OCI-LY7 (cell line): Measurements from ENCODE around the gene SPSB2. TPM values are rescaled to one million over a fixed set of nuclear protein-coding genes. Genes with fewer than 3 reads are reported as not detected.

Source experiments
- BruUV-seq: library from RNA; stranded (reverse); fragments of 400-500 nt; replicated peaks from 2 replicates; lab custom pipeline; 2021; lab: Mats Ljungman, UMichigan
- CTCF ChIA-PET: fragments of 300-600 bp; sonication (Branson Sonifier 250); formaldehyde crosslinking; loops from one replicate; lab custom pipeline; 2022; ENCODE audit warnings: antibody characterized with exemption; ENCODE audit not compliant: unreplicated experiment; lab: Charles Lee
- POLR2A ChIA-PET: fragments of 300-600 bp; sonication (Branson Sonifier 250); formaldehyde crosslinking; loops from one replicate; lab custom pipeline; 2022; ENCODE audit warnings: antibody characterized with exemption; lab: Charles Lee
- DNase-seq: peaks from one replicate; pipeline ENCODE4 v3.0.0-alpha.2; 2015; ENCODE audit warnings: low spot score
- H2AFZ ChIP-seq: fragments of 200-600 bp; sonication (generic), shearing (Covaris generic); 2 replicates; pipeline ENCODE4 v1.6.1; 2014; ENCODE audit warnings: mild to moderate bottlenecking, antibody characterized with exemption, low read length, moderate library complexity
- H3K27ac ChIP-seq: fragments of 200-600 bp; sonication (generic); 2 replicates; pipeline ENCODE4 v1.5.1; 2014; ENCODE audit warnings: mixed run types, low read depth, mild to moderate bottlenecking, moderate library complexity, low read length, inconsistent platforms; ENCODE audit not compliant: poor library complexity, severe bottlenecking
- H3K36me3 ChIP-seq: fragments of 200-600 bp; sonication (generic); 2 replicates; pipeline ENCODE4 v1.6.1; 2014; ENCODE audit warnings: mild to moderate bottlenecking, antibody characterized with exemption, low read length, moderate library complexity, mixed read lengths; ENCODE audit not compliant: insufficient read depth
- H3K4me1 ChIP-seq: fragments of 200-600 bp; sonication (generic); 2 replicates; pipeline ENCODE4 v1.5.1; 2014; ENCODE audit warnings: mild to moderate bottlenecking, low read length; ENCODE audit not compliant: insufficient read depth, poor library complexity, severe bottlenecking
- H3K4me2 ChIP-seq: fragments of 200-600 bp; sonication (generic); 2 replicates; pipeline ENCODE4 v1.6.1; 2014; ENCODE audit warnings: mild to moderate bottlenecking, low read length
- H3K4me3 ChIP-seq: fragments of 200-600 bp; sonication (generic); 2 replicates; pipeline ENCODE4 v1.5.1; 2014; ENCODE audit warnings: mild to moderate bottlenecking, low read depth, low read length; ENCODE audit not compliant: poor library complexity, severe bottlenecking
- H3K79me2 ChIP-seq: fragments of 200-600 bp; sonication (generic); 2 replicates; pipeline ENCODE4 v1.6.1; 2016; ENCODE audit warnings: low read depth, mild to moderate bottlenecking, low read length, moderate library complexity, mixed read lengths; ENCODE audit not compliant: insufficient read depth
- H3K9me2 ChIP-seq: fragments of 200-600 bp; sonication (generic); 2 replicates; pipeline ENCODE4 v1.6.1; 2016; ENCODE audit warnings: mild to moderate bottlenecking, low read length, mixed read lengths; ENCODE audit not compliant: insufficient read depth
- H3K9me3 ChIP-seq: fragments of 200-600 bp; sonication (generic); 2 replicates; pipeline ENCODE4 v1.6.1; 2014; ENCODE audit warnings: mild to moderate bottlenecking, mixed run types, low read length, mixed read lengths
- H4K20me1 ChIP-seq: fragments of 200-600 bp; sonication (generic); 2 replicates; pipeline ENCODE4 v1.6.1; 2014; ENCODE audit warnings: mild to moderate bottlenecking, antibody characterized with exemption, low read length, moderate library complexity, mixed read lengths; ENCODE audit not compliant: insufficient read depth
- EZH2phosphoT487 ChIP-seq: fragments of 200-600 bp; sonication (generic); IDR thresholded peaks from 2 replicates; pipeline ENCODE4 v1.6.1; 2018; ENCODE audit warnings: low read depth, borderline replicate concordance, mild to moderate bottlenecking, mixed run types, antibody characterized with exemption, low read length, moderate library complexity, mixed read lengths
- intact Hi-C: fragments of 100-400 bp; cut with micrococcal nuclease; formaldehyde crosslinking; loops from one replicate; pipeline ENCODE4 v1.10.0; 2022; ENCODE audit not compliant: unreplicated experiment
- total RNA-seq, 2 experiments: library from RNA; depleted of rRNA in 1 of 2; stranded (reverse); fragments of >200 nt in 1 of 2; shearing (Covaris generic) in 1 of 2; gene quantifications; 2 replicates each; pipeline ENCODE4 v1.2.3, GENCODE V29; 2014 to 2022
- TF ChIP-seq, protein P1 (sequence below): fragments of 200-600 bp; sonication (generic); conservative IDR thresholded peaks from 2 replicates; pipeline ENCODE4 v1.5.1; 2014; ENCODE audit warnings: mild to moderate bottlenecking, antibody characterized with exemption, low read length, moderate library complexity, mixed read lengths

Gene SPSB2
- total RNA-seq, 2 experiments from 2014 or later: 8.3 to 8.5 TPM

DNA sequence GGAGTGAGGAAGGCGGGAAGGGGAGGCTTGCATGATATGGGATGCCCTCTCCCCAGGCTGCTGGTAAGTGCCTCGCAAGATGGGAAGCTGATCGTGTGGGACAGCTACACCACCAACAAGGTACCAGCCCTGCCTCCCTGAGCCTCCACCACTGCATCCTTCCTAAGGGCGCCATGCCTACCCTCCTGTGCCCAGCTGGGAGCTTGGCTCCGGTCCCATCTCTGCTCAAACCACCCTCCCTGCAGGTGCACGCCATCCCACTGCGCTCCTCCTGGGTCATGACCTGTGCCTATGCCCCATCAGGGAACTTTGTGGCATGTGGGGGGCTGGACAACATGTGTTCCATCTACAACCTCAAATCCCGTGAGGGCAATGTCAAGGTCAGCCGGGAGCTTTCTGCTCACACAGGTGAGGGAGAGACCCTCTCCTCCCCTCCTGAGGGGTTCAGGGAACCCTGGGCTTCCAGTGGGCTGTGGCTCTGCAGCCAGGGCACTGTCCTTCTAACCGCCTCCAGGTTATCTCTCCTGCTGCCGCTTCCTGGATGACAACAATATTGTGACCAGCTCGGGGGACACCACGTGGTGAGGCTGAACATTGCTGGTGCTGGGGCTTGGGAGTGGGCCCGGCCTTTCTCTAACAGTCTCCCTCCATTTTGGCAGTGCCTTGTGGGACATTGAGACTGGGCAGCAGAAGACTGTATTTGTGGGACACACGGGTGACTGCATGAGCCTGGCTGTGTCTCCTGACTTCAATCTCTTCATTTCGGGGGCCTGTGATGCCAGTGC lies 29.8 kb downstream of the SPSB2 start:
- intact Hi-C loops: no loop called here
- peak overlapping the region; percentile 30; the same call in 1 of the 2 replicates for H3K4me2 ChIP-seq
- H3K9me3 ChIP-seq: no peaks in the 10 kb centered on the region
- H3K9me2 ChIP-seq: no peaks in the 10 kb centered on the region
- no TSS peak for BruUV-seq
- no peak overlapping the region for H3K4me3 ChIP-seq
- peaks cover 49% of the 10 kb centered on the region for H3K4me1 ChIP-seq
- no peak overlapping the region for H2AFZ ChIP-seq
- DNase-seq: peak; percentile 68
- peaks cover 39% of the 10 kb centered on the region for H3K36me3 ChIP-seq
- POLR2A ChIA-PET: interaction anchor here (0.6 to 1.0 kb wide), 3 partner anchors 8 to 150 kb away, joined by 3 to 5 read pairs (median 3); partner anchors contain the start of genes CDCA3 and USP5
- CTCF ChIA-PET: interaction anchor here (0.8 to 3.2 kb wide), 2 partner anchors 8 to 30 kb away, joined by 3 to 14 read pairs; partner anchors contain the start of genes CDCA3, SPSB2 and USP5
- H3K79me2 ChIP-seq: no peaks in the 10 kb centered on the region
- no peak overlapping the region for H3K27ac ChIP-seq
- no peaks in the 10 kb centered on the region for H4K20me1 ChIP-seq
- TF ChIP-seq EZH2phosphoT487: no peak
- TF ChIP-seq, protein P1, sequence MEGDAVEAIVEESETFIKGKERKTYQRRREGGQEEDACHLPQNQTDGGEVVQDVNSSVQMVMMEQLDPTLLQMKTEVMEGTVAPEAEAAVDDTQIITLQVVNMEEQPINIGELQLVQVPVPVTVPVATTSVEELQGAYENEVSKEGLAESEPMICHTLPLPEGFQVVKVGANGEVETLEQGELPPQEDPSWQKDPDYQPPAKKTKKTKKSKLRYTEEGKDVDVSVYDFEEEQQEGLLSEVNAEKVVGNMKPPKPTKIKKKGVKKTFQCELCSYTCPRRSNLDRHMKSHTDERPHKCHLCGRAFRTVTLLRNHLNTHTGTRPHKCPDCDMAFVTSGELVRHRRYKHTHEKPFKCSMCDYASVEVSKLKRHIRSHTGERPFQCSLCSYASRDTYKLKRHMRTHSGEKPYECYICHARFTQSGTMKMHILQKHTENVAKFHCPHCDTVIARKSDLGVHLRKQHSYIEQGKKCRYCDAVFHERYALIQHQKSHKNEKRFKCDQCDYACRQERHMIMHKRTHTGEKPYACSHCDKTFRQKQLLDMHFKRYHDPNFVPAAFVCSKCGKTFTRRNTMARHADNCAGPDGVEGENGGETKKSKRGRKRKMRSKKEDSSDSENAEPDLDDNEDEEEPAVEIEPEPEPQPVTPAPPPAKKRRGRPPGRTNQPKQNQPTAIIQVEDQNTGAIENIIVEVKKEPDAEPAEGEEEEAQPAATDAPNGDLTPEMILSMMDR: peak; percentile 55

DNA sequence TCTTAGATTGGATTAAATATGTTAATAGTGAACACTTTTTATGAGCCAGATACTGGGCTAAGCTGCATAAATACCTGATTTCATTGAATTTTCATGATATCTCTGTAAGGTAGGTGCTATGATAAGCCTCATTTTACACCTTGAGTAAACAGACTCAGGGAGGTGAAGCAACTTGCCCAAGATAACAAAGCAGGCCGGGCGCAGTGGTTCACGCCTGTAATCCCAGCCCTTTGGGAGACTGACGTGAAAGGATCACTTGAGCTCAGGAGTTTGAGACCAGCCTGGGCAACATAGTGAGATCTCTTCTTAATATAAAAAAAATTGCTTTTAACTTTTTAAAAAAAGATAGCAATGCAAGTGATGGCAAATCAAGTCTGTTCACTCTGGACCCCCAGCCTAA lies 31.0 kb downstream of the SPSB2 start:
- no TSS peak for BruUV-seq

More for the DNA sequence above, 31.0 kb downstream of the SPSB2 start:
- peaks cover 27% of the 10 kb centered on the region for H3K36me3 ChIP-seq
- no peaks in the 10 kb centered on the region for H3K9me3 ChIP-seq
- H3K79me2 ChIP-seq: no peaks in the 10 kb centered on the region
- intact Hi-C loops: no loop called here
- H3K27ac ChIP-seq: no peak overlapping the region
- DNase-seq: no peak
- H3K4me2 ChIP-seq: no peak overlapping the region
- CTCF ChIA-PET: interaction anchor here (0.7 to 3.2 kb wide), 3 partner anchors 10 to 25 kb away, joined by 4 to 14 read pairs (median 4); partner anchors contain the start of genes CDCA3, TPI1 and USP5
- H4K20me1 ChIP-seq: no peaks in the 10 kb centered on the region
- no peak overlapping the region for H2AFZ ChIP-seq
- no peaks in the 10 kb centered on the region for H3K9me2 ChIP-seq
- peaks cover 55% of the 10 kb centered on the region for H3K4me1 ChIP-seq
- POLR2A ChIA-PET: interaction anchor here (0.5 to 4.4 kb wide), 3 partner anchors 10 to 398 kb away, joined by 3 to 101 read pairs (median 3); partner anchors contain the start of genes CDCA3 and USP5
- TF ChIP-seq, protein P1: no peak
- no peak for TF ChIP-seq EZH2phosphoT487
- H3K4me3 ChIP-seq: no peak overlapping the region
